Neural progenitor cell (in vitro differentiated cells): ENCODE measurements around the gene GSTM5.

Experiments
- EZH2 ChIP-seq: fragments of 200-600 bp; sonication (generic); IDR thresholded peaks from 2 replicates; pipeline ENCODE4 v1.6.1; 2017; ENCODE audit warnings: antibody characterized with exemption, mild to moderate bottlenecking, moderate library complexity
- TF ChIP-seq, protein P1 (sequence below): fragments of 200-600 bp; sonication (generic); IDR thresholded peaks from 2 replicates; pipeline ENCODE4 v1.5.1; 2017; ENCODE audit warnings: antibody characterized with exemption, mild to moderate bottlenecking

DNA sequence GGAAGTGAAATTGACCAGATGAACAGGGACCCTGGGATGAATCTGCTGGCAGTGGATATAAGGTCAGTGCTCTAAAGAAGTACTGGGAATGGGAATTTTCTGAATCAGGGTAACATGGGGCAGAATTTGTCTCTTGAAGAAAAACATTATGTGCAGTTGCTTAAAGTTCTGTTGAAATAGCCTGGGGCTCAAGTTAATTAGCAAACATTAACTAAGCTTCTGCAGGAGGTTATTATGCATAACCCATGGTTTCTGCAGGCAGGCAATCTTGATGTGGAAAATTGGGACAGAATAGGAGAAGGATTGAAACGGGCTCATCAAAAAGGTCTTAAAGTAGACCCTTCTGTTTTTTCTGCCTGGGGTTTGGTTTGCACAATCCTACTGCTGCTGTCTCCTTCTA is 14.0 kb downstream of the GSTM5 start:
- TF ChIP-seq, protein P1, sequence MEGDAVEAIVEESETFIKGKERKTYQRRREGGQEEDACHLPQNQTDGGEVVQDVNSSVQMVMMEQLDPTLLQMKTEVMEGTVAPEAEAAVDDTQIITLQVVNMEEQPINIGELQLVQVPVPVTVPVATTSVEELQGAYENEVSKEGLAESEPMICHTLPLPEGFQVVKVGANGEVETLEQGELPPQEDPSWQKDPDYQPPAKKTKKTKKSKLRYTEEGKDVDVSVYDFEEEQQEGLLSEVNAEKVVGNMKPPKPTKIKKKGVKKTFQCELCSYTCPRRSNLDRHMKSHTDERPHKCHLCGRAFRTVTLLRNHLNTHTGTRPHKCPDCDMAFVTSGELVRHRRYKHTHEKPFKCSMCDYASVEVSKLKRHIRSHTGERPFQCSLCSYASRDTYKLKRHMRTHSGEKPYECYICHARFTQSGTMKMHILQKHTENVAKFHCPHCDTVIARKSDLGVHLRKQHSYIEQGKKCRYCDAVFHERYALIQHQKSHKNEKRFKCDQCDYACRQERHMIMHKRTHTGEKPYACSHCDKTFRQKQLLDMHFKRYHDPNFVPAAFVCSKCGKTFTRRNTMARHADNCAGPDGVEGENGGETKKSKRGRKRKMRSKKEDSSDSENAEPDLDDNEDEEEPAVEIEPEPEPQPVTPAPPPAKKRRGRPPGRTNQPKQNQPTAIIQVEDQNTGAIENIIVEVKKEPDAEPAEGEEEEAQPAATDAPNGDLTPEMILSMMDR, result no peak
- no peak for TF ChIP-seq EZH2
